22Rv1 (cell line): ENCODE results near the gene UNC50.
"Not testable (repeated sequence)": the region's sequence is repeated elsewhere in the genome, so short reads cannot be mapped to it uniquely, and the experiment has no call there.

Experiments
- H3K27ac ChIP-seq: fragments of 450-650 bp; 2 replicates; pipeline ENCODE4 v1.5.1; 2017
- CTCF ChIP-seq: fragments of 450-650 bp; IDR thresholded peaks from 2 replicates; pipeline ENCODE4 v1.5.1; 2017; ENCODE audit warnings: mild to moderate bottlenecking
- ZFX ChIP-seq: fragments of 450-650 bp; IDR thresholded peaks from 2 replicates; pipeline ENCODE4 v1.6.1; 2017; ENCODE audit warnings: antibody characterized with exemption, borderline replicate concordance

UNC50 gene

GRCh38 chr2:98656800-98657199 is 48.4 kb downstream of the UNC50 start:
- no peak overlapping the region for H3K27ac ChIP-seq
- TF ChIP-seq CTCF (no peak), ZFX (no peak)

GRCh38 chr2:98658816-98659490 is 50.6 kb downstream of the UNC50 start:
- no peak overlapping the region for H3K27ac ChIP-seq
- TF ChIP-seq ZFX = no peak
- TF ChIP-seq CTCF = no peak

GRCh38 chr2:98659491-98659840 is 51.1 kb downstream of the UNC50 start:
- not testable (repeated sequence) for H3K27ac ChIP-seq

- TF ChIP-seq CTCF (no peak), ZFX (no peak)
- H3K27ac ChIP-seq = no peak overlapping the region
Observed at GRCh38 chr2:98663511-98664090, 55.2 kb downstream of the UNC50 start.

GRCh38 chr2:98664323-98664722 is 55.9 kb downstream of the UNC50 start:
- no peak for TF ChIP-seq CTCF
- no peak for TF ChIP-seq ZFX

GRCh38 chr2:98665677-98666076 is 57.3 kb downstream of the UNC50 start:
- TF ChIP-seq CTCF = no peak
- TF ChIP-seq ZFX = no peak
- no peak overlapping the region for H3K27ac ChIP-seq

More at GRCh38 chr2:98664323-98664722, 55.9 kb downstream of the UNC50 start:
- H3K27ac ChIP-seq = no peak overlapping the region
